Measurements from ENCODE around the gene COL25A1.

GRCh38 chr4:108881986-108882385, 420.5 kb downstream of the COL25A1 start:
- TF ChIP-seq CTCF (IDR thresholded peaks at IDR 0.05) (no peak), POLR2A (IDR thresholded peaks at IDR 0.05) (no peak)

All from heart left ventricle (tissue), 13 donors.